Peyer's patch (tissue), 4 donors: ENCODE measurements around the gene NGEF. TPM values are rescaled to one million over a fixed set of nuclear protein-coding genes. Genes with fewer than 3 reads are reported as not detected.

Source experiments
- DNase-seq, 3 donors: peaks; one replicate each; pipeline ENCODE4 v3.0.0-alpha.2; 2017 to 2019
- H3K27ac ChIP-seq, 4 donors: fragments of 200-600 bp; sonication (generic); one replicate each; pipeline ENCODE4 v1.5.1; 2016 to 2019
- H3K27me3 ChIP-seq, 2 donors: fragments of 200-600 bp; sonication (generic); one replicate each; pipeline ENCODE4 v1.5.1; 2019
- H3K36me3 ChIP-seq, 3 donors: fragments of 200-600 bp; sonication (generic); one replicate each; pipeline ENCODE4 v1.5.1; 2016 to 2019
- H3K4me1 ChIP-seq, 4 donors: fragments of 200-600 bp; sonication (generic); one replicate each; pipeline ENCODE4 v1.5.1; 2016 to 2019
- H3K4me3 ChIP-seq, 4 donors: fragments of 200-600 bp; sonication (generic); 1 replicate in 3 of 4; 2 replicates in 1 of 4; pipeline ENCODE4 v1.5.1; 2016 to 2019; ENCODE audit warnings: mild to moderate bottlenecking in 1 of 4
- H3K9me3 ChIP-seq, 4 donors: fragments of 200-600 bp; sonication (generic); one replicate each; pipeline ENCODE4 v1.5.1; 2016 to 2019; ENCODE audit warnings: mild to moderate bottlenecking in 1 of 4
- POLR2A ChIP-seq, 2 donors: fragments of 450-650 bp; IDR thresholded peaks; one replicate each; pipeline ENCODE4 v1.5.1; 2017; ENCODE audit warnings: antibody characterized with exemption in 2 of 2, mild to moderate bottlenecking in 2 of 2, moderate library complexity in 2 of 2
- total RNA-seq, 4 donors: library from RNA; depleted of rRNA; stranded (reverse); fragments of >200 nt; gene quantifications; one replicate each; pipeline ENCODE4 v1.1.0, GENCODE V29; 2016
- TF ChIP-seq, protein P1 (sequence below), 6 experiments: fragments of 450-650 bp in 4 of 6; fragments of 200-600 bp in 2 of 6; sonication (generic) in 1 of 6; IDR thresholded peaks; one replicate each; pipeline ENCODE4 v1.5.1; 2017 to 2019; ENCODE audit warnings: antibody characterized with exemption in 6 of 6, mild to moderate bottlenecking in 3 of 6, moderate library complexity in 1 of 6

Gene NGEF, protein sequence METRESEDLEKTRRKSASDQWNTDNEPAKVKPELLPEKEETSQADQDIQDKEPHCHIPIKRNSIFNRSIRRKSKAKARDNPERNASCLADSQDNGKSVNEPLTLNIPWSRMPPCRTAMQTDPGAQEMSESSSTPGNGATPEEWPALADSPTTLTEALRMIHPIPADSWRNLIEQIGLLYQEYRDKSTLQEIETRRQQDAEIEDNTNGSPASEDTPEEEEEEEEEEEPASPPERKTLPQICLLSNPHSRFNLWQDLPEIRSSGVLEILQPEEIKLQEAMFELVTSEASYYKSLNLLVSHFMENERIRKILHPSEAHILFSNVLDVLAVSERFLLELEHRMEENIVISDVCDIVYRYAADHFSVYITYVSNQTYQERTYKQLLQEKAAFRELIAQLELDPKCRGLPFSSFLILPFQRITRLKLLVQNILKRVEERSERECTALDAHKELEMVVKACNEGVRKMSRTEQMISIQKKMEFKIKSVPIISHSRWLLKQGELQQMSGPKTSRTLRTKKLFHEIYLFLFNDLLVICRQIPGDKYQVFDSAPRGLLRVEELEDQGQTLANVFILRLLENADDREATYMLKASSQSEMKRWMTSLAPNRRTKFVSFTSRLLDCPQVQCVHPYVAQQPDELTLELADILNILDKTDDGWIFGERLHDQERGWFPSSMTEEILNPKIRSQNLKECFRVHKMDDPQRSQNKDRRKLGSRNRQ
- 100 to 1,000 TPM in 2 of 4 donors, 10 to 100 TPM in 2; 54.5 to 116 (median 98.1) TPM for total RNA-seq

DNA sequence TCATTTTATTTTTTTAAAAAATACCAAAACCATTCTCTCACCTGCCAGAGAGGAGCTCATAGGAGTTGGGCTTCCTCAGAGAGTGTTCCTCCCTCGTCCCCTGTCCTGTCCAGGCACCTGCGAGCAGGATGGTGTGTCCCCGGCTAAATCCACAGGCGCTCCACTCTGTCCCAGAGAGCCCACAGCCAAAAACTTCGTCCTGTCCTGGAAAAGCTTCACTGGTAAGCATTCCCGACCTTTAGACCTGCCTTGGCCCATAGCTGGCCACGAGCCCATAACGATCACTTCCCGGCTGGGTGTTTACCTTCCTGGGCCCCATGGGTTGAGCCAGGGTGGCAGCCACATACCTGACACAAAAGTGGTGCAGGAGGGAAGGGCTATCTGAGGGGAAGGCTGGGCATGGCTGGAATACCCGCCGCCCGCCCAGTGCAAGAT lies at the start of gene NGEF:
Gene NGEF (minus strand): TSS at position 230 of the 435 bp plus-strand sequence. CDS start 38,366 bp downstream, outside the sequence.
- H3K4me1 ChIP-seq: peaks cover 0 to 8% (median 0%) of the 10 kb centered on the region in 4 donors
- peak within 1 kb of the TSS in 3 of 4 donors; percentile 68 to 87 (median 78) for H3K27ac ChIP-seq

DNA sequence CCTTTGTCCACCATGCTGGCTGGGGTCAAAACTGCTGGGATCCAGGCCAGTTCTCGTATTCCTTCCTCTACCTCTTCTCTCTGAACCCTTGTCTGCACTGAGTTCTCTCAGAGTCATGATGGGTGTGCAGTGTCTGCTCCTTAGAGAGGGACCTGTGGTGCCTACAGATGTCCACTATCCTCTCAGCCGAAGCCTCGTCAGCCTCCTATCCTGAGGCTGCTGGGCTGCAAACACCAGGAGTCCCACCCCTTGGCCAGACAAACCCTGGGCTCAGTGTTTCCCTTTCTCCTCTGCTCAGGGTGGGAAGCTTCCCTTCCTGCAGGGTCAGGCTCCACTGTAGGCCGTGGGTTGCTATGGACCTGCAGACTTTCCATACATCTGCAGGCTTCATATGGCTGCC lies 49.4 kb upstream of the NGEF start:
- Histone ChIP-seq H3K4me3 (peak overlapping the region; percentile 53 to 70 (median 58)), H3K36me3 (no peaks in the 10 kb centered on the region), H3K9me3 (no peaks in the 10 kb centered on the region), H3K27me3 (no peaks in the 10 kb centered on the region), H3K27ac (peak overlapping the region; percentile 75 to 97 (median 82)), H3K4me1 (peaks cover 0 to 37% (median 17%) of the 10 kb centered on the region in 4 donors)
- DNase-seq: no peak
- no peak for TF ChIP-seq POLR2A (IDR thresholded peaks at IDR 0.05)
- TF ChIP-seq, protein P1, sequence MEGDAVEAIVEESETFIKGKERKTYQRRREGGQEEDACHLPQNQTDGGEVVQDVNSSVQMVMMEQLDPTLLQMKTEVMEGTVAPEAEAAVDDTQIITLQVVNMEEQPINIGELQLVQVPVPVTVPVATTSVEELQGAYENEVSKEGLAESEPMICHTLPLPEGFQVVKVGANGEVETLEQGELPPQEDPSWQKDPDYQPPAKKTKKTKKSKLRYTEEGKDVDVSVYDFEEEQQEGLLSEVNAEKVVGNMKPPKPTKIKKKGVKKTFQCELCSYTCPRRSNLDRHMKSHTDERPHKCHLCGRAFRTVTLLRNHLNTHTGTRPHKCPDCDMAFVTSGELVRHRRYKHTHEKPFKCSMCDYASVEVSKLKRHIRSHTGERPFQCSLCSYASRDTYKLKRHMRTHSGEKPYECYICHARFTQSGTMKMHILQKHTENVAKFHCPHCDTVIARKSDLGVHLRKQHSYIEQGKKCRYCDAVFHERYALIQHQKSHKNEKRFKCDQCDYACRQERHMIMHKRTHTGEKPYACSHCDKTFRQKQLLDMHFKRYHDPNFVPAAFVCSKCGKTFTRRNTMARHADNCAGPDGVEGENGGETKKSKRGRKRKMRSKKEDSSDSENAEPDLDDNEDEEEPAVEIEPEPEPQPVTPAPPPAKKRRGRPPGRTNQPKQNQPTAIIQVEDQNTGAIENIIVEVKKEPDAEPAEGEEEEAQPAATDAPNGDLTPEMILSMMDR (IDR thresholded peaks at IDR 0.05): no peak

More for the DNA sequence above, at the start of gene NGEF:
- peak in 1 of 2 donors; percentile 58 for TF ChIP-seq POLR2A (IDR thresholded peaks at IDR 0.05)
- TF ChIP-seq, protein P1 (IDR thresholded peaks at IDR 0.05): no peak
- Histone ChIP-seq H3K27me3 (no peaks in the 10 kb centered on the region), H3K36me3 (no peaks in the 10 kb centered on the region), H3K9me3 (no peaks in the 10 kb centered on the region), H3K4me3 (peak within 1 kb of the TSS in 3 of 4 donors; percentile 17 to 57 (median 50))
- DNase-seq: peak in 2 of 3 donors; percentile 90 to 91

DNA sequence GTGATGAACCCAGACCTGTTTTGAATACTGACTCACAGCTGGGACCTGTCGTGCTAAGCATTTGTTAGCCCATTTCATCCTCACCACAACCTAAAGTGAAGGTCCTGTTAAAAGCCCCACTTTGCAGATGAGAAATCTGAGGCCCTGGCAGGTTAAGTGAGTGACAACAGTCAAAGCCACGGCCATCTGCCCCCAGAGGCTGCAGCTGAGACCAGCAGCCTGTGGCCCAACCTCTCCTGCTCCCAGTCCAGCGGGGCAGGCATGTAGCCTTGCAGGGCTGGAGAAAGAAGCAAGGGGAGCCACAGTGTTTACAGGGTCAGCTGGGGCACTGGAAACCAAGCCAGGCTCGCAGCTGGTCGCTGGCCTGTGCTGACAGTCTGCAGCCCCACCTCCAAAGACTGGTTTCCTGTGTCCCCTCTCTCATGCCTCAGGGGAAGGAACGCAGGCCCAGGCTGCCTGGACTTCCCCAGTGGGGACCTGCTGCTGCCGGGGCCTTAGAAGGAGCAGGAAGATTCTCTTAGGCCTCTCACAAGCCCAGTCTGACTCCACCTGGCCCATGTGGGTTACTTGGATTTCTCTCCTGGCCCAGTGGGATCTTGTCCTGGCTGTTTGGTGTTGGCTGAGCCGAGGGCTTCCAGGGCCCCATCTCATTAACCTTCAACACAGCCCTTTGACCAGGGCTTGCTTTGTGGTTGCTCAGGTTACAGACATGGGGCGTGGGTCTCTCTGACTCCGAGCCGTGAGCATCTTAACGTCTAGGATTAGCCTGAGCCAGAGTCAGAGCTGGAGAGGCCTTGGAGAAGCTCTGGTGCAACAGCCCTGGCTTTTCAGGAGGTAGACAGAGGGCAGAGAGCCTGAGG lies 48.8 kb upstream of the NGEF start:
- Histone ChIP-seq H3K4me1 (peaks cover 0 to 33% (median 16%) of the 10 kb centered on the region in 4 donors), H3K27me3 (no peaks in the 10 kb centered on the region), H3K36me3 (no peaks in the 10 kb centered on the region), H3K9me3 (no peaks in the 10 kb centered on the region), H3K4me3 (peak overlapping the region; percentile 53 to 70 (median 58)), H3K27ac (peak overlapping the region; percentile 75 to 97 (median 82))
- TF ChIP-seq, protein P1 (IDR thresholded peaks at IDR 0.05): peak in 4 of 6 experiments; percentile 7 to 24 (median 18)
- no peak for TF ChIP-seq POLR2A (IDR thresholded peaks at IDR 0.05)
- peak in 2 of 3 donors; percentile 75 to 82 for DNase-seq

DNA sequence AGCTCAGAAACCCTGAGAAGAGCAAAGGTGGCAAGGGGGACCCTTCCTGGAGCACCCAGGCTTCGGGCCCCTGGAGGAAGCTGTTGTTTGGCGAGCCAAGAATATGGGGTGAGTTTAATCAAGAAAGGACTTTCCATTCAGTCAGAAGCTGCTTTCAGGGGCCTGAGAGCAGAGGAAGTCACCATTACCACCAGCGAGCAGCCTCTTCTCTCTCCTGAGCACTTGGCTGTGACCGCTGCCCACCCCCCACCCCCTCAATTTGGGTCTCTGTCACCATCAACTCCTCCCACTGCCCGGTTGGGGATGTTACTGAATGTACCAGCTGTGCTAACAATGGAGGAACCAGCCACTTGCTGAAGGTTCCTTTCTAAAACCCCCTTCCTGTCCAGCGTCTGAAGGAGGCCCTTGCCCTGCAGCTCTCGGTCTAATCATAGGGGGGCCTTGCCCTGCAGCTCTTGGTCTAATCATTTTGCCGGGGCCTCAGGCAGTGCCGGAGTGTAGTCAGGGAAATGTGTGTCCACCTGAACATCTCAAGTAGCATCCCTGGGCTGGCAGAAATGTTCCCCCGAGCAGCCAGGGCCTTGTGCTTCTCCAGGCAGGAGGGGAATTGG lies 48.0 kb upstream of the NGEF start:
- no peaks in the 10 kb centered on the region for H3K27me3 ChIP-seq
- H3K4me1 ChIP-seq: peaks cover 0 to 33% (median 16%) of the 10 kb centered on the region in 4 donors
- H3K36me3 ChIP-seq: no peaks in the 10 kb centered on the region
- peak overlapping the region; percentile 53 to 70 (median 58) for H3K4me3 ChIP-seq
- no peak for TF ChIP-seq POLR2A (IDR thresholded peaks at IDR 0.05)
- TF ChIP-seq, protein P1 (IDR thresholded peaks at IDR 0.05): no peak
- H3K27ac ChIP-seq: peak overlapping the region; percentile 75 to 97 (median 82)
- no peaks in the 10 kb centered on the region for H3K9me3 ChIP-seq
- peak in 2 of 3 donors; percentile 81 to 83 for DNase-seq
